ENCODE results near the gene SSUH2.
A peak's percentile ranks its signal among the peaks of the same experiment; 100 is the strongest.
"Not testable (repeated sequence)": the region's sequence is repeated elsewhere in the genome, so short reads cannot be mapped to it uniquely, and the experiment has no call there.

SSUH2 gene, protein sequence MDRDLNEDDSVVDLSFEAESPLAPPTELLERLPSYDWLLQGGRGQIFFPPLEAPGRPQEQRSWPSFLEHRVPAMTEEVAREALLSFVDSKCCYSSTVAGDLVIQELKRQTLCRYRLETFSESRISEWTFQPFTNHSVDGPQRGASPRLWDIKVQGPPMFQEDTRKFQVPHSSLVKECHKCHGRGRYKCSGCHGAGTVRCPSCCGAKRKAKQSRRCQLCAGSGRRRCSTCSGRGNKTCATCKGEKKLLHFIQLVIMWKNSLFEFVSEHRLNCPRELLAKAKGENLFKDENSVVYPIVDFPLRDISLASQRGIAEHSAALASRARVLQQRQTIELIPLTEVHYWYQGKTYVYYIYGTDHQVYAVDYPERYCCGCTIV

GRCh38 chr3:8644748-8645390, at the start of gene SSUH2:
TSS of gene SSUH2 (minus strand) at chr3:8644798. CDS start at chr3:8644758, 40 bp downstream.
- no peak for DNase-seq

DNA sequence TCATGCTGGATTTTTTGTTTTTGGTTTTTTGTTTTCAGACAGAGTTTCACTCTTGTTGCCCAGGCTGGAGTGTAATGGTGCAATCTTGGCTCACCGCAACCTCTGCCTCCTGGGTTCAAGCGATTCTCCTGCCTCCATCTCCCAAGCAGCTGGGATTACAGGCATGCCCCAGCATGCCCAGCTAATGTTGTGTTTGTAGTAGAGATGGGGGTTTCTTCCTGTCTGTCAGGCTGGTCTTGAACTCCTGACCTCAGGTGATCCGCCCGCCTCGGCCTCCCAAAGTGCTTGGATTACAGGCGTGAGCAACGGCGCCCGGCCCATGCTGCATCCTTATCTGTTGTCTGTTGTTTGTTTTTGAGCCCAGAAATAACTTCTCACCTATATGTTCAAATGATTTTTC, 46.7 kb upstream of the SSUH2 start:
- DNase-seq = not testable (repeated sequence)

DNA sequence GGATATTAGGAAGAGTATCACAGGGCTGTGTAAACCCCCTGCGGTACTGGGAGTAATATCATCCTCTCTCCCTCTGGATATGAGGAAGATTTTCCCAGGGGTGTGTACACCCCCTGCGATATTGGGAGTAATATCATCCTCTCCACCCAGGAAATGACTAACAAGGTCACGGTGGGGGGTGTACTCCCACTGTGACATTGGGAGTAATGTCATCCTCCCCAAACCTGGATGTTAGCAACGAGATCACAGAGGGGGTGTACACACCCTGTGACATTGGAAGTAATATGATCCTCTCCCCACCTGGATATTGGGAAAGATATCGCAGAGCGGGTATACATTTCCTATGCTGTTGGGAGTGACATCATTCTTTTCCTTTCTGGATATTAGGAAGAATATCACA, 40.4 kb upstream of the SSUH2 start:
- not testable (repeated sequence) for DNase-seq

DNA sequence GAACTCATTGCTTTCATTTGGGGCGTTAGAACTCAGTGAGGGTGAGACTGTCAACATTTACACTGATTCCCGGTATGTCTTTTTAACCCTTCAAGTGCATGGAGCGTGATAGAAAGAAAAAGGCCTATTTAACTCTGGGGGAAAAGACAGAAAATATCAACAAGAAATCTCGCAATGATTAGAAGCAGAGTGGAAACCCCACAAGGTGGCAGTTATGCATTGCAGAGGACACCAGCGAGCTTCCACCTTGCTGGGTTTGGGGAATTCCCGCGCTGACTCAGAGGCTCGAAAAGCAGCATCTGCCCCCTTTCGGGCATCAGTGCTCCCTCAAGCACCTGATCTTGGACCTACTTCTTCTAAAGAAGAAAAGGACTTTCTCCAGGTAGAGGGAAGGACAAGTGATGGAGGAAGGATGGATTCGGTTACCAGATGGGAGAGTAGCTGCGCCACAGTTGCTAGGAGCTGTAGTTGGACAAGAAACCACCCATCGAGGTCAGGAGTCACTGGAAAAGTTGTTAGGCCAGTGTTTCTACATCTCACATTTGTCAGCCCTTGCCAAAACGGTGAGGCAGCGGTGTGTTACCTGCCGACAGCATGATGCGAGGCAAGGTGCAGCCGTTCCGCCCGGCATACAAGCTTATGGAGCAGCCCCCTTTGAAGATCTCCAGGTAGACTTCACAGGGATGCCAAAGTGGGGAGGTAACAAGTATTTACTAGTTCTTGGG, 38.4 kb upstream of the SSUH2 start:
- not testable (repeated sequence) for DNase-seq

- DNase-seq = peak; percentile 16
These were observed 37.4 kb upstream of the SSUH2 start for GRCh38 chr3:8681881-8682538.

DNA sequence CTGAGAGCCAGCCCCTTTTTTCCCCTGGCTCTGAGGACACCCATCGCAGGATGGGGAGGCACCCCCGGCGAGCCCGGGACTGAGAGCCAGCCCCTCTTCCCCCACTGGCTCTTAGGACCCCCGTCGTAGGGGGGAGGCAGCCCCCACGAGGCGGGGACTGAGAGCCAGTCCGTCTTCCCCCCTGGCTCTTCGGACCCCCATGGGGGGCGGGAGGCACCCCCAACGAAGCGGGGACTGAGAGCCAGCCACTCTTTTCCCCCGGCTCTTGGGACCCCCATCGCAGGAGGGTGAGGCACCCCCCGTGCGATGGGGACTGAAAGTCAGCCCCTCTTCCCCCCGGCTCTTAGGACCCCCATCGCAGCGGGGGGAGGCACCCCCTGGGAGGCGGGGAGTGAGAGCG, 36.8 kb upstream of the SSUH2 start:
- DNase-seq = no peak

DNA sequence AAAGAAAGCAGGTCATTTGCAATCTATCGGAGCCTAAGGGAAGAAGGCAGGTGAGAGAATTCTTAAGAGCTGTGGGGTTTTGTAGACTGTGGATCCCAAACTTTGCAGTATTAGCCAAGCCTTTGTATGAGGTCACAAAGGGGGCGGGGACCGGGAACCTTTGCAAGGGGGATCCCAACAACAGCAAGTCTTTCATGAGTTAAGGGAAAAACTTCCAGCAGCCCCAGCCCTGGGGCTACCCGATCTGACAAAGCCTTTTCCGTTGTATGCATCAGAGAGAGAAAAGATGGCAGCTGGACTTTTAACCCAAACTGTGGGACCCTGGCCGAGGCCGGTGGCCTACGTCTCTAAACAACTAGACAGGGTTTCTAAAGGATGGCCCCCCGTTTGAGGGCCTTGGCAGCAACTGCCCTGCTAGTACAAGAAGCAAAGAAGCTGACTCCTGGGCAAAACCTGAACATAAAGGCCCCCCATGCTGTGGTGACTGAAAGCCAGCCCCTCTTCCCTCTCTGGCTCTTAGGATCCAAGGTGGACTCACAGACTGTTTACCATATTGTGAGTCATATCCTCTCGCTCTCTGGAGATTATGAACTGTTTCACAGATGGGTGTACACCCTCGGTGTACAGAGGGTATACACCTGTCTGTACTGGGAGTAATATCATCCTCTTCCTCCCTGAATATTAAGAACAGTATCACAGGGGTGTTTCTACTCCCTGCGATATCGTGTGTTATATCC, 35.4 kb upstream of the SSUH2 start:
- peak; percentile 65 for DNase-seq

- no peak for DNase-seq
These were observed 34.2 kb upstream of the SSUH2 start for GRCh38 chr3:8678751-8679150.

DNA sequence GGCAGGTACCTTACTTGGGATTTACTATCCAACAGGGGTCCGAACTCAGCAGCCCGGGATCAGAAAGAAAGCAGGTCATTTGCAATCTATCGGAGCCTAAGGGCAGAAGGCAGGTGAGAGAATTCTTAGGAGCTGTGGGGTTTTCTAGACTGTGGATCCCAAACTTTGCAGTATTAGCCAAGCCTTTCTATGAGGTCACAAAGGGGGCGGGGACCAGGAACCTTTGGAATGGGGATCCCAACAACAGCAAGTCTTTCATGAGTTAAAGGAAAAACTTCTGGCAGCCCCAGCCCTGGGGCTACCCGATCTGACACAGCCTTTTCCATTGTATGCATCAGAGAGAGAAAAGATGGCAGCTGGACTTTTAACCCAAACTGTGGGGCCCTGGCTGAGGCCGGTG, 32.7 kb upstream of the SSUH2 start:
- not testable (repeated sequence) for DNase-seq

DNA sequence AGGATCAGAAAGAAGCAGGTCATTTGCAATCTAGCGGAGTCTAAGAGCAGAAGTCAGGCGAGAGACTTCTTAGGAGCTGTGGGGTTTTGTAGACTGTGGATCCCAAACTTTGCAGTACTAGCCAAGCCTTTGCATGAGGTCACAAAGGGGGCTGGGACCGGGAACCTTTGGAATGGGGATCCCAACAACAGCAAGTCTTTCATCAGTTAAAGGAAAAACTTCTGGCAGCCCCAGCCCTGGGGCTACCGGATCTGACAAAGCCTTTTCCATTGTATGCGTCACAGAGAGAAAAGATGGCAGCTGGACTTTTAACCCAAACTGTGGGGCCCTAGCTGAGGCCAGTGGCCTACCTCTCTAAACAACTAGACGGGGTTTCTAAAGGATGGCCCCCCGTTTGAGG, 31.0 kb upstream of the SSUH2 start:
- not testable (repeated sequence) for DNase-seq

DNA sequence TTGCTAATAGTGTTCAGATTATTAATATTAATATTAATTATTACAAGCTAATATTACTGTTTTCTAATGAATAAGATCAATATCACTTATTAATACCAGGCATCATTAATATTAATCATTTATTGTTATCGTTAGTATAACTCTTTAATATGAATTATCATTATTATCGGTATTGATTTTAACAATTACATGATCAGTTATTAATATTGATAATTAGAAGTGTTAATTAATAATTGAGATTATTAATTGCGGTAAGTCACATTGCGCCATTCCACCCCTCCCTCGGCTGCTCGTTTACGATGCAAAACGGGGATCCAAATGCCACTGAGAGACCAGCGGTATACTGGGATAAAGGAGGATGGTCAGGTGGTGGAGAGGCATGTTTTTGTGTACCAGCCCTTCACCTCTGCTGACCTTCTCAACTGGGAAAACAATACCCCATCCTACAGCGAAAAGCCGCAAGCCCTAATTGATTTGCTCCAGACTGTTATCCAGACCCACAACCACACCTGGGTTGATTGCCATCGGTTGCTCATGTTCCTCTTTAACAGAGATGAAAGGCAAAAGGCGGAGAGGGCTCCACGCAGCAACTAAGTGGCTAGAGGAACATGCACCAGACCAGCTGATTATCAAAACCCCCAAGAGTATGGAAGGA, 28.6 kb upstream of the SSUH2 start:
- DNase-seq = no peak

GRCh38 chr3:8669019-8669418, 24.4 kb upstream of the SSUH2 start:
- no peak for DNase-seq

GRCh38 chr3:8668216-8668615, 23.6 kb upstream of the SSUH2 start:
- no peak for DNase-seq

- DNase-seq = no peak
These were observed 23.0 kb upstream of the SSUH2 start for GRCh38 chr3:8667463-8668091.

DNA sequence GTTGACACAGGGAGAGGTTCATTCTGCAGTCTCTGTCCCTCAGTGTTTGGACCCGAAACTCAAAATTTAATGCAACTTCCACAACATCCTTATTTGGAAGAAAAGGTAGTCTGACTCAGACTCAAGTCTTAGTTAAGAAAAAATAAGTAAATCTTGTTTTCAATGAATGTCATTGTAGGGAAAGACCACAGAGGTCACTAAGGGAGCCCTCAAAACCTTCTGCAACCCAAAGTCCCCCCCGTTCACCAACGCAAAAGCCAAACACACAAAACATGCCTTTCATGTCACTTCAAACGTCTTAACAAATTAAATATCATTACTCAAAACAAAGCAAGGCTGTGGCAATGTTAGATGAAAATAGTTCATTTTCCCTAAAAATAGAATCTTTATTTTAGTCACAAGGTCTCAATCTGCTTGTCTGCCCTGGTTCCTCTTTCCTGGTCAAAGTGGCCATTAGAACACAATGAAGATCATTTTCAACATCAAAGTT, 20.9 kb upstream of the SSUH2 start:
- no peak for DNase-seq

DNA sequence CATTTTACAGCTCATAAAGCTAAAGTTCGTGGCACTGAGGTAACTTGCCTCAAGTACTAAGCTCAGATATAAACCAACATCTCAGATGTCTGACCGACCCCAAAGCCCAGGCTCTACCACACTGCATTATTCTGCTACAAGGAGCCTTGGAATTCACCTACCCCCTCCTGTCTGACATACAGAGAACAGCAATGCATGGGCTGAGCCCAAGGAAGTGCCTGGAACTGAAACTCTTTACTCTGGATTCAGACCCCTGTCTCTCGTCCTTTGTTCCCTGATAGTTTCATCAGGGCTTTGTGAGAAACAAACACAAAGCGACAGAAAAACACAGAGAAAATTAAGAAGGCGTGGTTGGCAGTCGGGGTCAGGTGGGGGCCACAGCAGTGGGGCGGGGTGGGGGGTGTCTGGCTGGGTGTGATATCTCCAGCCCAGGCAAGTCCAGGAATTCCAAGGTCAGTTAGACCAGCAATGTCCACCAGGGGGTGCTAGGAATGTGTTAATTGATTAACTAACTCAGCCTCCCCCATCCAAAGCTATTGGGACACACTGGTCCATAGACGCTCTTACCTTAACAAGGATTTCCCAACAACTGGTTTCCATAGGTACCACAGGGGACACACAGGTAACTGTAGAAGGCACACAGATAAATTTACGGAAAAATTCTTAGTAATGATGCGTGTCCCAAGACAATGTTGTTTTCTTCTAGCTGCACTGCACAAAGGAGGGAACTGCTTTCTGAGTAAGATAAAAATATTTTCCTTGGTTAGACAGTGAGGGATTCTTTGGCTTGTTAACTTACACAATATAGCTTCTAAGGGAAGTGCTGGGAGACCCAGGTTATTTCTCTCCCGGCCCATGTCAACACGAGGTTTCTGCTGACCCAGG, 18.8 kb upstream of the SSUH2 start:
- peak; percentile 28 for DNase-seq

DNA sequence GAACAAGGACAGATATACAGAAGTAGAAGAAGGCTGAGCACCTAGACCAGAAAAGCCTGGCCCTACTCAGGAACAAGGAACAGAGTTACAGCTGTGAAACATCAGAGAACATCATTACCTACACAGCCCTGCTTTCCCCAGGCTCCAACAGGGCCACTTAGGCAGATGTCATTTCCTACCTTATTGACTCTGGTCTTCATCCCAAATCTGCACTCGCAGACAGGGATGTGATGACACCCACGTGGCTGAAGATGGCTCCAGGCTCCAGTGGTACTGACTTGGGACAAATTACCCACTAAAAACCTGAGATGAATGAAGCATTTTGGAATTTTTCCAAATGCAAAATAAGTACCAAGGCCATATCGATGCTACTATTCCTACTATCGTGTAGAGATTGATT, 18.0 kb upstream of the SSUH2 start:
- no peak for DNase-seq

DNA sequence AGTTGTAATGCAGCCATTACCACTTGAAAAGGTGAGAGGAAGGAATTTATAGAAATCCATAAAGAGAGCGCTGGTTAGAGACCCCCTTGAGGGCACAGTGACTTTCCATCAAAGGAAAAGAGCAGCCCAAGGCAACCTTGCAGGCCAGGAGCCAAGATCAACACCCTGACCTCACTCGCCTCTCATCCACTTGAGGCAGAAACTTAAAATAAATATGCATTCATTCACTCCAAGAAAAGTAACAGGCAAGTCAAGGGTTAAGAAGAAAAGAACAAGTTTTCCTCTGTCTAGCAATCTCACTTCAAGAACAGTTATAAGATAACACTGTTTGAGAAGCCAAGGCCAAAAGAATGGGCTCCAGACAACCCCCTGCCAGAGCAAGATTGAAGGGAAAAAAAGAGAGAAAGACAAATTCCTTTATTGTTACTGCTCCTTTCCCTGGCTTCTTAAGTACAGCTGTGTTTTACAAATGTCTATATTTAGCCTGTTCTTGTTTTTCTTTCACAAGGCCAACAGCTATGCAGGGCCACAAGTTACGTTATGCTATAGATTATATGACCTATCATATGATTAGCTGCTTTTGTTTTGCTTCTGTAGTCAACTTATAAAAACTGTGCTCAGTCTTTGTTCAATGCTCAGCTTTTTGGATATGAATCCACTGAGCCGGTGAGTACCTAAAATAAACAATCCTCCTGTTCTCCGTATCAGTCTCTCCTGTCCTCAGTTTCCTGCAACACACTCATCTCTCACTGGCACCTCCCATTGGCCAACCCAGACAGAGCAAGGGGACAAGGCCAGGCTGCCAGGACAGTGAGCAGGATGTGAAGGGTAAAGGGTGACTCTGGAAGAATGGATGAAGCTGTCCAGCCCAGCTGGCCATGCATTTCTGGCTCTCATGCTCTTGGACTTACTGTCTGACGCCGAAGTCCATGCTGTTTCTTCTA, 15.8 kb upstream of the SSUH2 start:
- no peak for DNase-seq

DNA sequence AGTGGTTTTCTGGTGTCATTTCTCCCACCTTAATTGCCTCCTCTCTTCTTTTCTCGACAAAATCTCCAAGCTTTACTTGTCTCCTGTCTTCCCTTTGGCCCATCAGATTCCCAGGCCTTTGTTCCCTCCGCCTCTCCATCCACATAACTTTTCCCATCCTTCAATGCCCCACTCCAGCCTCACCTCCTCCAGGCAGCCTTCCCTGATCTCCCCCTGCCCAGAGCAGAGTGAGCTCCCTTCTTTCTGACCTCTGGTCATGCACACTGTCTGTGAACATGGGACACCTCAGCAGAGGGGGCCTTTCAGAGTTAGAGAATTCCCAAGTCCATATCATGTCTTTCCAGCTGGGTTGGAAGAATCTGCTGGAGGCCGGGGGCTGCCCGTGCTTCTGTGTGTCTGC, 14.6 kb upstream of the SSUH2 start:
- no peak for DNase-seq

Data from NCI-H226 (cell line).